ENCODE measurements around the gene SNED1. TPM values are rescaled to one million over a fixed set of nuclear protein-coding genes. Genes with fewer than 3 reads are reported as not detected.

The SNED1 gene
- total RNA-seq, 1 donor from 2014 or later, result 2.3 TPM

- no peak for DNase-seq (ENCODE audit: low spot score)
- Mint-ChIP-seq H3K4me1 (ENCODE audit: unreplicated experiment) (no peaks in the 10 kb centered on the region), H3K36me3 (ENCODE audit: low read depth, unreplicated experiment) (no peaks in the 10 kb centered on the region), H3K27ac (ENCODE audit: unreplicated experiment) (no peak overlapping the region), H3K4me3 (ENCODE audit: unreplicated experiment) (no peak overlapping the region), H3K9me3 (ENCODE audit: unreplicated experiment) (no peaks in the 10 kb centered on the region), H3K27me3 (ENCODE audit: unreplicated experiment) (peaks cover 9% of the 10 kb centered on the region)
- TF ChIP-seq CTCF (IDR thresholded peaks at IDR 0.05; ENCODE audit: unreplicated experiment), result no peak
These were observed 39.0 kb upstream of the SNED1 start for GRCh38 chr2:240959214-240959940.

GRCh38 chr2:240959941-240960308, 38.5 kb upstream of the SNED1 start:
- H3K36me3 Mint-ChIP-seq (ENCODE audit: low read depth, unreplicated experiment), result no peaks in the 10 kb centered on the region
- no peak overlapping the region for H3K4me3 Mint-ChIP-seq (ENCODE audit: unreplicated experiment)
- no peak for DNase-seq (ENCODE audit: low spot score)
- H3K4me1 Mint-ChIP-seq (ENCODE audit: unreplicated experiment), result no peaks in the 10 kb centered on the region
- no peak overlapping the region for H3K27ac Mint-ChIP-seq (ENCODE audit: unreplicated experiment)
- H3K9me3 Mint-ChIP-seq (ENCODE audit: unreplicated experiment), result no peaks in the 10 kb centered on the region
- TF ChIP-seq CTCF (IDR thresholded peaks at IDR 0.05; ENCODE audit: unreplicated experiment), result no peak
- peaks cover 9% of the 10 kb centered on the region for H3K27me3 Mint-ChIP-seq (ENCODE audit: unreplicated experiment)

GRCh38 chr2:240960309-240960970, 38.0 kb upstream of the SNED1 start:
- Mint-ChIP-seq H3K27ac (ENCODE audit: unreplicated experiment) (no peak overlapping the region), H3K36me3 (ENCODE audit: low read depth, unreplicated experiment) (no peaks in the 10 kb centered on the region), H3K4me1 (ENCODE audit: unreplicated experiment) (no peaks in the 10 kb centered on the region), H3K4me3 (ENCODE audit: unreplicated experiment) (no peak overlapping the region), H3K27me3 (ENCODE audit: unreplicated experiment) (peaks cover 6% of the 10 kb centered on the region), H3K9me3 (ENCODE audit: unreplicated experiment) (no peaks in the 10 kb centered on the region)
- no peak for TF ChIP-seq CTCF (IDR thresholded peaks at IDR 0.05; ENCODE audit: unreplicated experiment)
- DNase-seq (ENCODE audit: low spot score), result no peak

GRCh38 chr2:240960971-240961876, 37.2 kb upstream of the SNED1 start:
- no peak for DNase-seq (ENCODE audit: low spot score)
- TF ChIP-seq CTCF (IDR thresholded peaks at IDR 0.05; ENCODE audit: unreplicated experiment), result no peak
- H3K27ac Mint-ChIP-seq (ENCODE audit: unreplicated experiment), result no peak overlapping the region
- H3K27me3 Mint-ChIP-seq (ENCODE audit: unreplicated experiment), result peaks cover 6% of the 10 kb centered on the region
- H3K36me3 Mint-ChIP-seq (ENCODE audit: low read depth, unreplicated experiment), result no peaks in the 10 kb centered on the region
- no peaks in the 10 kb centered on the region for H3K9me3 Mint-ChIP-seq (ENCODE audit: unreplicated experiment)
- H3K4me3 Mint-ChIP-seq (ENCODE audit: unreplicated experiment), result no peak overlapping the region
- no peaks in the 10 kb centered on the region for H3K4me1 Mint-ChIP-seq (ENCODE audit: unreplicated experiment)
